Fibroblast of lung (primary cell): ENCODE measurements around the gene SAYSD1.

Experiments used
- EZH2 ChIP-seq: IDR thresholded peaks from 2 replicates; pipeline ENCODE4 v1.5.1; 2012; ENCODE audit warnings: low read length, control low read depth, mild to moderate bottlenecking; ENCODE audit errors: missing control alignments
- TF ChIP-seq, protein P1 (sequence below), 2 donors: IDR thresholded peaks in 1 of 2; conservative IDR thresholded peaks in 1 of 2; 1 replicate in 1 of 2; 2 replicates in 1 of 2; pipeline ENCODE4 v1.5.1; 2011 to 2012; ENCODE audit warnings: low read length in 2 of 2, control low read depth in 1 of 2, inconsistent platforms in 1 of 2, low read depth in 1 of 2, mild to moderate bottlenecking in 1 of 2

DNA sequence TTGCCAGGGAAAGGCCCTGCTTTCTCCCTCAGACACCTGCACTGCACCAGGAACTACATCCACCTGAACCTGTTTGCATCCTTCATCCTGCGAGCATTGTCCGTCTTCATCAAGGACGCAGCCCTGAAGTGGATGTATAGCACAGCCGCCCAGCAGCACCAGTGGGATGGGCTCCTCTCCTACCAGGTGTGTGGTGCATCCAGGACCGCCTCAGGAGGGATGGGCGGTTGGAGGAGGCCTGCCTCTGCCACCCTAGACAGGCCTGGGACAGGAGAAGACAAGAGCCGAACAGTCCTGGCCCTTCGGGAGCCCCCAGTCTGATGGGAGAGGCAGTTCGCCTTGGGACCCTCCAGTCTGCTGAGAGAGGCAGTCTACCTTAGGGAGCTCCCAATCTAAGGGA is 42.2 kb downstream of the SAYSD1 start:
- TF ChIP-seq, protein P1, sequence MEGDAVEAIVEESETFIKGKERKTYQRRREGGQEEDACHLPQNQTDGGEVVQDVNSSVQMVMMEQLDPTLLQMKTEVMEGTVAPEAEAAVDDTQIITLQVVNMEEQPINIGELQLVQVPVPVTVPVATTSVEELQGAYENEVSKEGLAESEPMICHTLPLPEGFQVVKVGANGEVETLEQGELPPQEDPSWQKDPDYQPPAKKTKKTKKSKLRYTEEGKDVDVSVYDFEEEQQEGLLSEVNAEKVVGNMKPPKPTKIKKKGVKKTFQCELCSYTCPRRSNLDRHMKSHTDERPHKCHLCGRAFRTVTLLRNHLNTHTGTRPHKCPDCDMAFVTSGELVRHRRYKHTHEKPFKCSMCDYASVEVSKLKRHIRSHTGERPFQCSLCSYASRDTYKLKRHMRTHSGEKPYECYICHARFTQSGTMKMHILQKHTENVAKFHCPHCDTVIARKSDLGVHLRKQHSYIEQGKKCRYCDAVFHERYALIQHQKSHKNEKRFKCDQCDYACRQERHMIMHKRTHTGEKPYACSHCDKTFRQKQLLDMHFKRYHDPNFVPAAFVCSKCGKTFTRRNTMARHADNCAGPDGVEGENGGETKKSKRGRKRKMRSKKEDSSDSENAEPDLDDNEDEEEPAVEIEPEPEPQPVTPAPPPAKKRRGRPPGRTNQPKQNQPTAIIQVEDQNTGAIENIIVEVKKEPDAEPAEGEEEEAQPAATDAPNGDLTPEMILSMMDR (conservative IDR thresholded peaks at IDR 0.05 in 1 of 2, IDR thresholded peaks at IDR 0.05 in 1 of 2; ENCODE audit: low read depth in 1 of 2, low read length in 2 of 2): no peak
- TF ChIP-seq EZH2: no peak
